Measurements from ENCODE around the gene DLG2.

DLG2 gene

DNA sequence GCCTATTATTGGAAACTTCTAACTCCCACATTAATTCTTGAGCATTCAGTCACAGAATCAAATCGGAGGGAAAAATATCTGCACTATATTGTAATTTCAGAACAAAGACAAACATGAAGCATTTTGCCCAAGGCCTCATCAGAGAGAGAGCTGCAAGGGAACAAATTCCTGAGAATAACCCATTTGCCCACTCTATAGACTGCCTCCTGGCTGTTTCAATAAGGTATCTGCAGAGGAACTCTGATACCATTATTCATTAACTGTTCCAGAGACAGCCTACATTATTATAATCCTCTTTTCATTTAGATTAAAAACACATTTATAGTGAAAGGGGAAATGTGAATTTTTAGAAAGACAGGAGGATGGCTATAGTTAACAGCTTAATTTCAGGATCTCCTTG is 663.9 kb downstream of the DLG2 start:
- DNase-seq = no peak

DNA sequence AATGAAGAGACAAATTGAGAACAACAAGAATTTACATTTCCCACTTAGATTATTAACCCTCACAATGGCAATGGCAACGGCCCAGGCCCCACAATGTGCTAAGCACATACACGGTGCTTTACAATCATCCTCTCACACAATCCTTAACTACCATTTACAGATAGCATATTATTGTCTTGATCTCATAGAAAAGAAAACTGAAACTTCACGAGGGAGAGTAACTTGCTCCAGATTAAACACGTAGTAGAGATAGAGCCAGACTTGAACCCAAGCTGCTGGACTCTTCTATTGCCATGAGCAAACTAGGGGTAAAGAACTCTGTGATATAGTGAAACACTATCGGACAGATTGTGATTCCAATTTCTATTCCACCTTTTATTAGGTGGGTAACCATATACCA is 665.1 kb downstream of the DLG2 start:
- DNase-seq = no peak

DNA sequence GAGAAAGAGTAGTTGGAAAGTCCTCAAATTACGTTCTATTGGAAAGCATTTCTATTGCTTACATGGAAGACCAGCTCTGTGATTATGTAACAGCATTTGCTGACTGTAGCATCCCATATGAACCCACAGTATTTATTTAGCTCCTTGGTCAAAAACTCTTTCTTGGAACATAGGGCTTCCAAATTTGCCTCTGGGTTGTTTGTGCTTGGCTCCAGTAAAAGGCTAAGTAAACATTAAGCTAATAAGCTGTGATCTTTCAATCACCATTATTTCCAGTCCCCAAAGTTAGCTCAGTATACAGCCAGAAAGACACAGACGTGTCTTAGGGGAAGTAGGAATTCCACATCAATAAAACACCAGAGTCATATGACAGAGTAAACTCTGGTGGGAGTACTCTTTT is 668.8 kb downstream of the DLG2 start:
- DNase-seq = no peak

DNA sequence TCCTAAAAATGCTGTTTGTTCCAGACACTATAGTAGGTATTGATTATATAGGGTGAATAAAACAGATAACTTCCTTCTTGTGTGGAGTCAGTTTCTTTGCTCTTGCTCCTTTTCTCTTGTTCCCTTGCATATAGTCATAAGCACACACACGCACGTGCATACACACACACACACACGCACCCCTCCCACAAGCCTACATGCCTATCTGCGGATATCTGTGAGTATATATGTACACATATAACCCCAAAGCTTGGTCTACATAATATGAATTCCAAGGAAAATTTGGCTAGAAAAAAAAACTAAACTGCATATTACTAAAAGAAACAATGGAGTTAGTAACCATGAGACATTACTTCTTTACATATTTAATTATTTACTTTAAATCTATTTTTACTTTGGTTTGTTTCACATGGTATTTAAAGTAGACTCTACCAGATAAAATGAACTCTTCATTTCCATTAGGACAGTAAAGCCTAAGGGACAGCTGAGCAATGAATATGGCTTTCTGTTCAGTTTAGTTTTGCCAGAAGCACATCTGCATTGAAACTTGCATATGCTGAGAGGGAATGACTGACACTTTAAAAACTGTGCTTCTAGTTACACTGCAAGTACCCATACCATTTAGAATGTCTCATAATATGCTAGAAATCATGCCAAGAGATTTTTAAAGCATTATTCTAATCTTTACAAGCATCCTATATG is 676.4 kb downstream of the DLG2 start:
- no peak for DNase-seq

DNA sequence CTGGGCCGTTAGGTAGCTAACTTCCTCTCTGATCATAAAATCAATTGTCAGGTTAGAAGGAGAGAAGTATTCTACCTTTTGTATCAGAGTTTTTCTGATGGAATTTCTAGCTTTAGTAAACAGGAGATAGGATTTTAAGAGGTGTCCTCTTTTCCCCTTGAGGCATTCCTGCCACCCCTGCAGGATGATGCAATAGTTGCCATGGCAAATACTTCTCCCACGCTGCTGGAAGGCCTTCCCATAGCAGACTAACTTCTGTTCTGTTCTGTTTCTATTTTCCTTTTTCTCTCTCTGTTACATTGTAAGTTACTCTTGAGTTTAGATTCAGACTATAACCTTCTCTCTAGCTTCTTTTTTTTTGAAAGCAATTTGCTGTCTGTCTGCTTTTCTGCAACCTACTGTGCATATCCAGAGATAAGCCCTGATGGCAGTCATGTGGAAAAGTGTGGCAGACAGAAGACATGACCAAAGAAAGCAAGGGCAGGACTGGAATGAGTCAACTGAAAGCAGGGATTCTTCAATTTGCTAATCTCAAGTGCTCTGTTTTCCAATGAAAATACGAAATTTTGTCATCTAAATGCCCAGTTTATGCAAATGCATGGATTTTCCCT is 679.1 kb downstream of the DLG2 start:
- DNase-seq = no peak

DNA sequence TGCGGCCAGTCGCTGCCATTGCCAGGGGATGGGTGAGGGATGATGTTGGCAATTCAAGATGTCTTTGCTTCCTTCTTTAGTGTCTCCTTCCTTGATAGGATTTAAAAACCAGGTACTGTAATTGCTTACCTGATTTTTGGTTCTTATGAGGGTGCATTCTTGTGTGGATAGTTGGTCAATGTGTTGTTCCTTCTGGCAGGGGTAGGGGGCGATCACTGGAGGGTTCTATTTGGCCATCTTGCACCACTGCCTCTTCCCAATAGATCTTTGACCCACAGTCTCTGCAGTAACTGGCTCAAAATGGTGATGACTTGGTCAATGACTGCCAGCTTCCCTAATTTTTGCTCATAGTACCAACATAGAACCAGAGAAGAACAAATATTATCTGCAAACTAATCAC is 680.1 kb downstream of the DLG2 start:
- DNase-seq = no peak

DNA sequence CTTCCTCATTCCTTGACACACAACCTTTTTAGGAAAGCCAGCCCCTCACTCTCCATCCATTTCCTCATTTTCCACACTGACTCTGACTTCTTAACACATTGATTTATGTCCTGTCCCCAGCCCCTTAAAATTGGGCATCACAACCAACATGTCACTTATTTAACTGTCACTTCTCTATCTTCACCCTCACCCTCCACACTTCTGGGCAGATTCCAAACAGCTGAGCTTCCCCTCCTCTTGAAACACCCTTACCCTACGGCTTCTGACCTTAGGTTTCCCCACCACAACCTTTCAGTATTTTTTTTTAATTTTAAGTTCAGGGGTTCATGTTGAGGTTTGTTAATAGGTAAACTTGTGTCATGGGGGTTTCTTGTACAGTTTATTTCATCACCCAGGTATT is 696.3 kb downstream of the DLG2 start:
- DNase-seq = no peak

DNA sequence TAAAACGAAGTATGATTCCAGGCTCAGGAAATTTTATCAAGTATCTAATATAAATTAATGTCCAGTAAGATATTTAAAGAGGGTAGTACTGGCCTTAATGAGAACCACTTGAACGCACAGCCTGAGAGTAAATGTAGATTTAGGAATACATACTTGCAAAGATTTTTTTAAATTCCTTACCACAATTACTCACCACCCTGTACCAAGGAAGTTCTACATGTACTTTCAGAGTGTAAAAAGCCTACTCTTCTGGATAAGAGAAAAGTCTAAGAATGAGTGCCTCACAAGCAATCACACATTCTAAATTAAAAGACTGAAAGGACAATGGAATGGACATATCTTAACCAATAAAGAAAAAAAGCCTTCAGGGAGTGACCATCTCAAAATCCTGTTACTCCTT is 697.4 kb downstream of the DLG2 start:
- DNase-seq = no peak

DNA sequence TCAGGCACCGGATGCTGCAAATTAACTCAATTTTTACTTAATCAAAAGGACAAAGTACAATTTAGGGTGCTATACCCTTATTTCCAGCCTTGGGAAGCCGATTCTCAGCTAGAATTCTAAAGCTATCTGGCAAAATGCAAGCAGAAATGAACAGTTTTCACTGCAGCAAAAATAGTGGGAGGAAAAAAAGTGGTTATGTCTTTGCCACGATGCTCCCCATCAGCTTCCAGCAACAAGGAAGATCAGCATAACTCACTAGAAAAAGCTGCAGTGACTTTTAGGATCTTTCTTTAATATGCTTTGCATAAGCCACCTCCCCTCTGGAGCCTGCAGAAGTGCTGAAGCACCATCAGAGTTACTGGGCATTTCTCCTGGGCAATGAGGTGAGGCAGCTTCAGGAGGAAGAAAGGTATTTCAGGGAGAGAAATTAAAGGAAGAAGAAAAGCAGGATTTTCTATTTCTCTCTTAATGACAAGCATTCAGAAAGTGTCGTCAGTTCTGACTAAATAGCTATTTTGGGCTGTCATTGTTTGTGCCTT is 702.9 kb downstream of the DLG2 start:
- no peak for DNase-seq

DNA sequence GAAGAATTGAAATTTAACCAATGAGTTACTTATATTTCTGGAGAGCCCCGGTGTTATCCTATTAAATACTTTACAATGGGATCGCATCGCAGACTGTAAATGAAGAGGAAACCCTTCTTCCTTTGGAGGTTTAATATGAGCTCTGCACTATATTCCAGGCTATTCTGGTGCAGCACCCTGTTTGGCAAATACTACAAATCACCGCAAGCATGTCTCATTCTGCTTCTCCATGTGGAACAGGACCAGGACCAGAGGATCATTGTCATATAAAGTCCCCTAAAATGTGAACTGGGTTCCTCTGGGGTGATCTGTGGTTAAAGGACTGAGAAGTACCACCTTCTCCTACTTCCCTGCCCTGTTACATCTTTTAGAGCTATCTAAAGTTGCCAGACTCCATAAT is 703.7 kb downstream of the DLG2 start:
- DNase-seq = no peak

DNA sequence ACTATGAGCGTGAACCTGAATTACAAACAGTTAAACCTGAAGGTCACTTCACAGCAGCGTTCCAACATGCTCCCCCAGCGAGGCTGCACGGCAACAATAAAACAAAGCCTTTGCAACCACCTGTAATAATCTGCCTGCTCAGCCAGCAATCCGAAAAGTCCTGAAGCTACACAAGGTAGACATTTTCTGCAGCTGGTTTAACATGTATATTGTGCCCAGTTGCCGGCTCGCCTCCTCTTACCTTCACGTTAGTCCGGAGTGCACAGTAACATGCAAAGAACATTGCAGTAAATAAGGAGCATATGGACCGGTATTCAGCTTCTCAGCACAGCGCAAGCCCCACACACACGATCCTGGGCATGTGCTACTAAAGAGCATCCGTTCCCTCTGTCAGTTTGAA is 704.3 kb downstream of the DLG2 start:
- DNase-seq = no peak

DNA sequence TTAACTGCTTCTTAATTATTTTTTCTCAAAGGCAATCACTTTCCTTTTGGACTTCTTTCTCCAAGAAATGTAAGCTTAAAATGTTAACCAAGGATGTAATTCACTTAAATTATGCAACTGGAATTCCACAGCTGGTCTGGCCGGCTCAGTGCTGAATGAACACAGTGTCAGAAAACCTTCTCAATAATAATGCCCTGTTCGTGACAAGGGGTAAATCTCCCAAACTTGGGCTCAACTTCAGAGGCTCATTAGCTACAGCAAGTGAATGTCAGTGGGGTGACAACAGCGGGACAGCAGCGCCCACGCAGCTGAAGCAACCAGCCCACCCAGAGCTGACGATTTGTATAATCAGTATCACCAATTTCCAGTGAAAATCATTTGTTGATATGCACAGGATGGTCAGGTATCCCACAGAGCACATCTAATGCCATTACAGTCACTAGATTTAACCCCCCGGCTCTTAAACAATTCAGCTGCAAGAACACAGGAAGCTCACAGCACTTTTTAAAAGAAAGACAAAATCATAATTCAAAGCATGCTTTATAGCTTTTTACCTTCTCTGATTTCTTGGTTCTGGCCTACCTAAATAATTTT is 704.8 kb downstream of the DLG2 start:
- no peak for DNase-seq

DNA sequence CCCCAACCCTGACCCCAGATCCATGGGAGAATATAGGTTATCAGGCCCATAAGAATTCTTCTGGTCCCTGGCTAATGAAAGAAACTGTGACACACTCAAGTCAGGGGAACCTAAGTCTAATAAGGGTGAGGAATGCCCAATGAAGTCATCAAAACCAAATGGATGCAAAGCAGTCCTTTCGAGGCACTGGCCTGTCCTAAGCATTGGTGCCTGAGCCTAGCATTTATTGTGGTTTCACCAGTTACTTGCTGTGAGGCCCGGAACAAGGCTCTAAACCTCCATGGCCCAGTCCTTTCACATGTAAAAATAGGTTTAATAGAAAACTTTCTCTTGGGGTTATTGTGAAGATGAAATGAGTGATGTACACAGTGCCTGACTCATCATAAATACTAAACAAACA is 712.6 kb downstream of the DLG2 start:
- DNase-seq = no peak

DNA sequence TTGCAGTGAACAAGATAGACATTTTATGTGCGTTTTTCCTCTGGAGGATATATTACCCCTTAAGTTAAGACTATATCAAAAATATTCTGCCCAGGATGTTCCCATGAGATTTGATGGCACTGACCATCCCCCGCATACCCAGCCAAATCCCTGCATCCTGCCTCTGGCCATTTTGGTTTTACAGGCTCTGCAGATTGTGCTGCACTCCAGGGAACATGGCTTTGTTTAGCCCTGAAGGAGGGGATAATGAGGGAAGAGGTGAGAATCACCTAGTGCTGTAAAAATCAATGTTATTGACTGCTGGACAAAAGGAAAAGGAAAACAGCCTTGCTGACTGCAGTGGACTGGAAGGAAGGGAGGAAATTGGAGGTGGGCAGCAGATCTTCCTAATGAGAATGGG is 717.4 kb downstream of the DLG2 start:
- no peak for DNase-seq

DNA sequence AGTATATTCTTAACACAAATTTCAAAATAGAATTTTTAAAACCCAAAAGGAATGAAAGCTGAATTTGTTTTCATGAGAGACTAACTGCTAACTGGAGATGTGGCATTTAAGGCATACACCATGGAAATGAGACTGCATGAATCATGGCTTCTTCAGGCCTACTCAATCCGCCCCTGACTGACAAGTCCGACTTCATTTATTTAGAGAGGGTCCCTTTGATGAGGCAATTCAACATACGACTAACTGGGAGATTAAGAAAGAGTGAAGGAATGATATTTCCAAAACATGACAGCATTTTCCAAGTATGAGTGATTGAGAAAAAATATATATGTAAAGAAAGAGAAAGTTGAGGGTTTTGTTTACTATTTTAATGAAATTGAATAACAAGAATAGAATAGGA is 720.1 kb downstream of the DLG2 start:
- DNase-seq = no peak

DNA sequence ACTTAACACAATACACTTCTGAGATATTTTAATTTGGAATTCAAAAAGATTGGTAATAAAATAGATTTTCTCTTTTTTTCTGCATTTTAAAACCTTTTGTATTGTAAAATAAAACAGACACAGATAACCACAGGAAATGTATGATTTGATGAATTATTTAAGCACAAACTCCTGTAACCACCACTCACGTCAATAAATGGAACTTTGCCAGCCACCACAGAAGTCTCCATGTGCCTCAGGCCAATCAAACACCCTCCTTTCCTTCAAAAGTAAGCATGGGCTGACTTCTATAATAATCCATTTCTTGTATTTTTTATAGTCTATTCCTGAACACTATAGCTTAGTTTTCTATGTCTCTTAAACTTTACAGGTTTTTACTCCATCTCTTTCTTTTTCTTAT is 721.7 kb downstream of the DLG2 start:
- no peak for DNase-seq

DNA sequence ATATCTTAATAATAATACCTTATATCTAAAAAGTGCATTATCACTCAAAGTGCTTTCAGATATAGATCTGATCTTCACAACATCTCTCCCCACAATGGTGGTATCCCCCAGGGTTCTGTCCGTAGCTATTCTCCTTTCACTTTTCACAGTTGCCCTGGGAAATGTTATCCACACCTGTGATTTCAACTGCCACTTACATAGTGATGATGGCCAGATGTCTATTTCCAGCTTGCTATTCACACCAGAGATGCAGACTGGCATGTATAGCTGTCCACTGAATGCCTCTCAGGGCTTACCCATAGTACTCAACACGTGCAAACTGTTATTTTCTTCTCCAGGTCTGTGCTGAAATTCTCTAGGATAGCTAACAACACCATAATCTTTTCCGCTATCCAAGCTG is 724.7 kb downstream of the DLG2 start:
- no peak for DNase-seq

DNA sequence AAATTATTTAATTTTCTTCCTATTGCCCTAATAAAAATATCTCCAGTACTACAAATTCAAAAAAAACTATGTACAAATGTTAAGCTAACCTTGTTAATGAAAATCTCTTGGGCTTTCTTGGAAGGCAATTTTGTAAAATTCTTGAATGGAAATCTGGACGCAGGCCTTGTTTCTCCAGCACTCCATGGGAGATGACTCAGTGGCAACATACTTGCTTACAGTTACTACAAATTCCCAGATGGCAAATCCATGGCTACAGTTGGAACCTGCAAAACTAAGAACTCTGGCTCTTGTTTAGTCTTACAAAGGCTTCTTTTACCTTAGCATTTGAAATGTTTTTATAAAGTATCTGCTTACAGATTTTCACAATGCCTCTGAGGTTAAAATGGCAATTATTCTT is 725.2 kb downstream of the DLG2 start:
- no peak for DNase-seq

DNA sequence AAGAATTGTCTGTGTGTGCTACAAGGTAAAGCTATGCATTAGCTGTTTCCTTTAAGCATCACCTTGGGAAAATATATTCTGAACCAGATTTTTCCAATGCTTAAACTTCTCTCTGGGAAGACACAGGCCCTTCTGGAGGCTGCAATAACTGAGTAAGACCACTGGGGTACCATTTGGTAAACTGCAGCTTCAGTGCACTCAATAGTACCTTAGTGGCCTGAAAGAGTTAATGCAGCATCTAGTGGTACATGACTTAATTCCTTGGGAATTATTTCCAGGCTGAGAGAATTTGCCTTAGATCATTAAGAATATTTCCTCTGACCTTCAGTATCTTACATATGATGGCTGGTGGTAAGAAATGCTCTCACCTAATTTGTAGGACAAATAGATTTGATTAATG is 727.4 kb downstream of the DLG2 start:
- DNase-seq = no peak

DNA sequence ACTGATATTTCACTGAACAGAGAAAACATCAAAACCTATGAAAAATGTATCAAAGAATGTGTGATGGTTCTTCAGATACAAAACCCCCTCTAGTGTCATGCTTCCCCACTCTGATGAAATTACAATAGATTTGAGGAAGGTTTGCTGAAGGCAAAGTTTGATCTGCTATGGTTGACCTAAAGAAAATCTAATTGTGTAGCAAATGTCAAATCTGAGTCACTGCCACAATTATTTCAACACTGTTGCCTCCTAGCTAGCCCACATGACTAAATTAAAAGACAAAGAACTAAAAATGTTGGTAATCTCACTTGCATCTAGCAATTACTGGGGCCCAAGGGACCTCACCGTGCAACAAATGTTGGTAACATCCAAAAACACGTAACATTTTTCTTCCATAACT is 728.0 kb downstream of the DLG2 start:
- DNase-seq = no peak

DNA sequence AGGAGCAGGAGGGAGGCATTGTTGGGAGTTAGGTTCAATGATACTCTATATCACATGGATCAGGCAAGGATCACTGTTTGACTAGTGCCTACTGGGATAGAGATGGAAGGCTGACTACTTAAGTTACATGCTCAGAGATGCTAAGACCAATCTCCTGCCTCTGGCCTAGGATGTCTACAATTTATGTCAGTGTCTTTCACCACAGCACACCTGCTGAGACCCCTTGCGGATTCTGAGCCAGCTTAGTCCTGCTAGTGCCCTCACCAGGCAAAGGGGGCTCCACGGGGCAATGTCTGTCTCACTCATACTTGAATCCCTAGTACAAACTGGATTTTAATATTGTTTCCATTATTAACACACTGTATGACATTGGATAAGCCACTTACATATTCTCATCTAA is 732.5 kb downstream of the DLG2 start:
- DNase-seq = no peak

DNA sequence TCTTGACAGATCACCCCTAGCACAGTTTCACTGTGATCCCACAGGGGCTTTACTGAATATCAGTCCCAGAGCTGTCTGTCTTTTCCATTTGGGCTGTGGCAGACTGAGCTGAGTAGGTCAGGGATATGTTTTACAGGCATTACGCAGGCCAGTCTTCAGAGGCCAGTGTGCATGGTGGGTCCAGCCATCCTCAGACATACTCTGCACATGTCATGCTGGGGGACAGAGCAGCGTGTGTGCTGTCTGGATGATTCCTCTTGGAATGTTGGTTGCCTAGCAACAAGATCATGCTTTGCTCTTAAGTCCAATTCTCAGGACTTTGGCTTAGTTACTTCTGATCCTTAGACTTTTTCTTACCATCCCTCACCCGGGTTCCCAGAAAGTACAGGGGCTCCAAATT is 736.5 kb downstream of the DLG2 start:
- DNase-seq = no peak

DNA sequence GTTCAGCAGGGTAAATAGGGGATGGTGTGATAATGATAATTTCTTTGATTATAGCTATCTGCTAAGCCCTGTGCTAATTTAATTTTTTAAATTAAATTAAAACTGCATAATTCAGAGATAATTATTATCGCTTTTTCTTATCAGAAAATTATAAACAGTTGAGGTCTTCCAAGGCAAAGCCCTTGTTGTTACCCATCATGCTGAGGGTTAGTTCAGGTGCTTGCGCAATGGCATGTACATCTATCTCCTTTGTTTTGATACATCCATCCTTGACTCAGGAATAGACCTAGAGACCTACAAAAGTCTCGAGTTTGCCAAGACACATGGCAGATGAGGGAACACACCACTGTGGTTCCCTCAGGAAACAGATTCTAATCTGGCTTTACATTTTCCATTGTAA is 737.6 kb downstream of the DLG2 start:
- DNase-seq = no peak

DNA sequence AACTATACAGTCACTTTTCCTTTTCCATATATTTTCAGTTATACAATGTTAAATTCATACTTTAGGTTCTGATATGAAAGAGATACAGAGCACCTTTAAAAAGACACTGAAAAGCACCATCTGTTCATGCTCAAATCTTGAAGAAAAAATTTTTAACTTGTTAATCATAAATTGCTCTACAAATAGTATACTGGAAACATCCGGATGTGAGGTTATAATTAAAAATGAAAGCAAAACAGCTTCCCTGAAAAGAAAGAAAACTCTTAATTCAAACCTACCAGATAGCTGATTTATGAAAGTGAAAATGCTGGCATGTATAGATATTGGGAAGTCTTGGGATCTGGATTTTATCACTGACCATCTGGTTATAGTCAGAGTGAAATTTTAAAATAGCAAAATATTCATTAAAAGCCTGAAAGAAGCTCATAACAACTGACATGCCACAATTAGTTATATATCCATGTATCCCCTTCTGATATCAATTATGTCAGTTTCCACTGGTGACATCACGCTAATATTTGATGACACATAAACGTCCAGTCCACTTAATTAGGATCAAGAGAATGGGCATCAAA is 740.0 kb downstream of the DLG2 start:
- DNase-seq = no peak

Measured in CD4-positive, alpha-beta T cell treated with Interleukin-1 beta for 1 hour (primary cell).